OCI-M2 (cell line): ENCODE results near the gene FBXO42.
"Not testable (repeated sequence)": the region's sequence is repeated elsewhere in the genome, so short reads cannot be mapped to it uniquely, and the experiment has no call there.

Source experiments
- DNase-seq: peaks from one replicate; lab custom pipeline; 2025; ENCODE audit not compliant: unreplicated experiment; lab: John Stamatoyannopoulos, UW

The FBXO42 gene

GRCh38 chr1:16266411-16267118, 85.7 kb downstream of the FBXO42 start:
- no peak for DNase-seq

- DNase-seq = no peak
Measured at GRCh38 chr1:16262067-16262466, 90.2 kb downstream of the FBXO42 start.

GRCh38 chr1:16260814-16261213, 91.5 kb downstream of the FBXO42 start:
- DNase-seq = no peak

GRCh38 chr1:16258591-16259135, 93.6 kb downstream of the FBXO42 start:
- DNase-seq = no peak

GRCh38 chr1:16257968-16258367, 94.3 kb downstream of the FBXO42 start:
- DNase-seq = no peak

GRCh38 chr1:16257556-16257955, 94.7 kb downstream of the FBXO42 start:
- DNase-seq = not testable (repeated sequence)

GRCh38 chr1:16256478-16256877, 95.8 kb downstream of the FBXO42 start:
- no peak for DNase-seq

- DNase-seq = no peak
Measured at GRCh38 chr1:16254263-16254928, 97.9 kb downstream of the FBXO42 start.

- no peak for DNase-seq
Measured at GRCh38 chr1:16253332-16253922, 98.9 kb downstream of the FBXO42 start.

GRCh38 chr1:16252912-16253311, 99.4 kb downstream of the FBXO42 start:
- no peak for DNase-seq

GRCh38 chr1:16251381-16251780, 100.9 kb downstream of the FBXO42 start:
- DNase-seq = no peak

GRCh38 chr1:16250524-16251251, 101.6 kb downstream of the FBXO42 start:
- DNase-seq = no peak

GRCh38 chr1:16249596-16250241, 102.6 kb downstream of the FBXO42 start:
- DNase-seq = no peak

- no peak for DNase-seq
Measured at GRCh38 chr1:16248603-16249516, 103.4 kb downstream of the FBXO42 start.

GRCh38 chr1:16248007-16248436, 104.3 kb downstream of the FBXO42 start:
- no peak for DNase-seq

- DNase-seq = no peak
Measured at GRCh38 chr1:16247441-16247840, 104.8 kb downstream of the FBXO42 start.

- DNase-seq = no peak
Measured at GRCh38 chr1:16246961-16247360, 105.3 kb downstream of the FBXO42 start.

- not testable (repeated sequence) for DNase-seq
Measured at GRCh38 chr1:16246239-16246638, 106.0 kb downstream of the FBXO42 start.

- no peak for DNase-seq
Measured at GRCh38 chr1:16245476-16246196, 106.6 kb downstream of the FBXO42 start.
